ENCODE measurements around the gene ARID3C. TPM values are rescaled to one million over a fixed set of nuclear protein-coding genes. Genes with fewer than 3 reads are reported as not detected.
A peak's percentile ranks its signal among the peaks of the same experiment; 100 is the strongest.

Gene ARID3C
- total and polyA plus RNA-seq, 2 donors (not counting 1 experiment from before 2014, with no cell fraction given): 0.17 TPM; not detected in 1

DNA sequence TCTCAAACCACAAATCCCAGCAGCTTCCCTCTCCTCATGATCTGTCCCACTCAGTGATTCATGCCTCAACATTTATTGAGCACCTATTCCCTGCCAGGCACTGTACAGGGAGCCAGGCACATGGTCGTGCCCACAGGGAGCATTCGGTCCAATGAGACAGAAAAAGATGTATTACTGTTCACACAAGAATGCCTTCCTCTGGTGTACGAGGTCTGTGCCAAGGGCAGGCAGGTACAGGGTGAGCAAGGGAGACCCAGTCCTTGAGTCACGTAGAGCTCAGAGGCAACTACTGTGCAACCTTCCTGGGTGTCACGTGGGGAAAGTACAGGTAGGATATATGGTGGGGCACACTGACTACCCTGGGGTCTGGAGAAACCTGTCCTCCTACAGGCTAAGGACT lies 43.9 kb downstream of the ARID3C start:
- H3K27me3 ChIP-seq (ENCODE audit: control insufficient read depth, insufficient read depth, low read length): peaks cover 58% of the 10 kb centered on the region
- H3K79me2 ChIP-seq (ENCODE audit: control insufficient read depth, insufficient read depth, low read length): no peaks in the 10 kb centered on the region
- DNase-seq (ENCODE audit: low read depth in 2 of 2): no peak
- no peak overlapping the region for H2AFZ ChIP-seq (ENCODE audit: low read length)
- no peaks in the 10 kb centered on the region for H3K9me3 ChIP-seq (ENCODE audit: control insufficient read depth, insufficient read depth, low read depth, low read length)
- no peak overlapping the region for H3K9ac ChIP-seq (ENCODE audit: insufficient read depth, low read length)
- no peaks in the 10 kb centered on the region for H4K20me1 ChIP-seq (ENCODE audit: control insufficient read depth, extremely low read depth, insufficient read depth, low read length)
- no peaks in the 10 kb centered on the region for H3K4me1 ChIP-seq (ENCODE audit: control insufficient read depth, extremely low read depth, insufficient read depth, low read length)
- H3K36me3 ChIP-seq (ENCODE audit: control insufficient read depth, insufficient read depth, low read length): no peaks in the 10 kb centered on the region
- H3K27ac ChIP-seq (ENCODE audit: insufficient read depth, low read length): no peak overlapping the region
- H3K4me2 ChIP-seq (ENCODE audit: extremely low read depth, insufficient read depth, low read length): no peak overlapping the region
- TF ChIP-seq CTCF (conservative IDR thresholded peaks at IDR 0.05 in 1 of 2, IDR thresholded peaks at IDR 0.05 in 1 of 2; ENCODE audit: low read depth in 1 of 2, low read length in 2 of 2): no peak
- peak; percentile 26 for TF ChIP-seq EZH2 (IDR thresholded peaks at IDR 0.05; ENCODE audit: low read length, missing control alignments)
- H3K4me3 ChIP-seq (replicated peaks in 1 of 4; ENCODE audit: control extremely low read depth in 1 of 4, insufficient read depth in 1 of 4, low read depth in 3 of 4, low read length in 4 of 4): no peak overlapping the region

GRCh38 chr9:34582787-34583186 lies 46.1 kb downstream of the ARID3C start:
- no peak overlapping the region for H3K4me2 ChIP-seq (ENCODE audit: extremely low read depth, insufficient read depth, low read length)
- no peak for TF ChIP-seq EZH2 (IDR thresholded peaks at IDR 0.05; ENCODE audit: low read length, missing control alignments)
- TF ChIP-seq CTCF (conservative IDR thresholded peaks at IDR 0.05 in 1 of 2, IDR thresholded peaks at IDR 0.05 in 1 of 2; ENCODE audit: low read depth in 1 of 2, low read length in 2 of 2): no peak
- H3K27ac ChIP-seq (ENCODE audit: insufficient read depth, low read length): no peak overlapping the region
- H3K9ac ChIP-seq (ENCODE audit: insufficient read depth, low read length): no peak overlapping the region
- no peak overlapping the region for H2AFZ ChIP-seq (ENCODE audit: low read length)
- H4K20me1 ChIP-seq (ENCODE audit: control insufficient read depth, extremely low read depth, insufficient read depth, low read length): no peaks in the 10 kb centered on the region
- H3K36me3 ChIP-seq (ENCODE audit: control insufficient read depth, insufficient read depth, low read length): no peaks in the 10 kb centered on the region
- no peak for DNase-seq (ENCODE audit: low read depth in 2 of 2)
- no peaks in the 10 kb centered on the region for H3K9me3 ChIP-seq (ENCODE audit: control insufficient read depth, insufficient read depth, low read depth, low read length)
- peaks cover 60% of the 10 kb centered on the region for H3K27me3 ChIP-seq (ENCODE audit: control insufficient read depth, insufficient read depth, low read length)
- no peak overlapping the region for H3K4me3 ChIP-seq (replicated peaks in 1 of 4; ENCODE audit: control extremely low read depth in 1 of 4, insufficient read depth in 1 of 4, low read depth in 3 of 4, low read length in 4 of 4)
- no peaks in the 10 kb centered on the region for H3K79me2 ChIP-seq (ENCODE audit: control insufficient read depth, insufficient read depth, low read length)
- H3K4me1 ChIP-seq (ENCODE audit: control insufficient read depth, extremely low read depth, insufficient read depth, low read length): no peaks in the 10 kb centered on the region

- H3K79me2 ChIP-seq (ENCODE audit: control insufficient read depth, insufficient read depth, low read length): no peaks in the 10 kb centered on the region
- no peaks in the 10 kb centered on the region for H3K4me1 ChIP-seq (ENCODE audit: control insufficient read depth, extremely low read depth, insufficient read depth, low read length)
- no peaks in the 10 kb centered on the region for H4K20me1 ChIP-seq (ENCODE audit: control insufficient read depth, extremely low read depth, insufficient read depth, low read length)
- no peaks in the 10 kb centered on the region for H3K9me3 ChIP-seq (ENCODE audit: control insufficient read depth, insufficient read depth, low read depth, low read length)
- no peak overlapping the region for H3K4me2 ChIP-seq (ENCODE audit: extremely low read depth, insufficient read depth, low read length)
- H2AFZ ChIP-seq (ENCODE audit: low read length): no peak overlapping the region
- no peaks in the 10 kb centered on the region for H3K36me3 ChIP-seq (ENCODE audit: control insufficient read depth, insufficient read depth, low read length)
- no peak overlapping the region for H3K27ac ChIP-seq (ENCODE audit: insufficient read depth, low read length)
- H3K9ac ChIP-seq (ENCODE audit: insufficient read depth, low read length): no peak overlapping the region
- no peak for TF ChIP-seq EZH2 (IDR thresholded peaks at IDR 0.05; ENCODE audit: low read length, missing control alignments)
- no peak for DNase-seq (ENCODE audit: low read depth in 2 of 2)
- peaks cover 52% of the 10 kb centered on the region for H3K27me3 ChIP-seq (ENCODE audit: control insufficient read depth, insufficient read depth, low read length)
- no peak overlapping the region for H3K4me3 ChIP-seq (replicated peaks in 1 of 4; ENCODE audit: control extremely low read depth in 1 of 4, insufficient read depth in 1 of 4, low read depth in 3 of 4, low read length in 4 of 4)
Observed at GRCh38 chr9:34581318-34581717, 47.5 kb downstream of the ARID3C start.
